ENCODE data around the gene SLC22A12.

GRCh38 chr11:64647019-64647779, 56.2 kb downstream of the SLC22A12 start:
- TF ChIP-seq POLR2A (IDR thresholded peaks at IDR 0.05): no peak
- TF ChIP-seq, protein P1, sequence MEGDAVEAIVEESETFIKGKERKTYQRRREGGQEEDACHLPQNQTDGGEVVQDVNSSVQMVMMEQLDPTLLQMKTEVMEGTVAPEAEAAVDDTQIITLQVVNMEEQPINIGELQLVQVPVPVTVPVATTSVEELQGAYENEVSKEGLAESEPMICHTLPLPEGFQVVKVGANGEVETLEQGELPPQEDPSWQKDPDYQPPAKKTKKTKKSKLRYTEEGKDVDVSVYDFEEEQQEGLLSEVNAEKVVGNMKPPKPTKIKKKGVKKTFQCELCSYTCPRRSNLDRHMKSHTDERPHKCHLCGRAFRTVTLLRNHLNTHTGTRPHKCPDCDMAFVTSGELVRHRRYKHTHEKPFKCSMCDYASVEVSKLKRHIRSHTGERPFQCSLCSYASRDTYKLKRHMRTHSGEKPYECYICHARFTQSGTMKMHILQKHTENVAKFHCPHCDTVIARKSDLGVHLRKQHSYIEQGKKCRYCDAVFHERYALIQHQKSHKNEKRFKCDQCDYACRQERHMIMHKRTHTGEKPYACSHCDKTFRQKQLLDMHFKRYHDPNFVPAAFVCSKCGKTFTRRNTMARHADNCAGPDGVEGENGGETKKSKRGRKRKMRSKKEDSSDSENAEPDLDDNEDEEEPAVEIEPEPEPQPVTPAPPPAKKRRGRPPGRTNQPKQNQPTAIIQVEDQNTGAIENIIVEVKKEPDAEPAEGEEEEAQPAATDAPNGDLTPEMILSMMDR (IDR thresholded peaks at IDR 0.05): no peak
